NT2/D1 (cell line): ENCODE measurements around the gene ADARB2.

Experiments used
- DNase-seq: peaks from one replicate; pipeline ENCODE4 v3.0.0-alpha.2; 2011; ENCODE audit warnings: low read depth, low spot score
- H3K27me3 ChIP-seq: 2 replicates; pipeline ENCODE4 v1.6.0; 2011; ENCODE audit warnings: mild to moderate bottlenecking; ENCODE audit not compliant: insufficient read length, insufficient read depth
- H3K36me3 ChIP-seq: 2 replicates; pipeline ENCODE4 v1.6.1; 2011; ENCODE audit warnings: mild to moderate bottlenecking, low read length, mixed read lengths; ENCODE audit not compliant: insufficient read depth, insufficient read length
- H3K4me1 ChIP-seq: 2 replicates; pipeline ENCODE4 v1.5.1; 2011; ENCODE audit not compliant: insufficient read depth, insufficient read length
- H3K4me3 ChIP-seq: 2 replicates; pipeline ENCODE4 v1.5.1; 2011; ENCODE audit warnings: low read depth; ENCODE audit not compliant: insufficient read length
- H3K9ac ChIP-seq: 2 replicates; pipeline ENCODE4 v1.6.0; 2011; ENCODE audit warnings: low read depth; ENCODE audit not compliant: insufficient read length
- H3K9me3 ChIP-seq: 2 replicates; pipeline ENCODE4 v1.5.1; 2011; ENCODE audit warnings: mild to moderate bottlenecking, low read length; ENCODE audit not compliant: insufficient read depth
- SUZ12 ChIP-seq: IDR thresholded peaks from 2 replicates; pipeline ENCODE4 v1.6.1; 2011; ENCODE audit not compliant: insufficient read length, insufficient read depth; ENCODE audit errors: extremely low read depth
- YY1 ChIP-seq: IDR thresholded peaks from 2 replicates; pipeline ENCODE4 v1.6.1; 2011; ENCODE audit not compliant: insufficient read length, insufficient read depth
- ZNF274 ChIP-seq: IDR thresholded peaks from 2 replicates; pipeline ENCODE4 v1.6.1; 2011; ENCODE audit warnings: mild to moderate bottlenecking, low read depth, low read length

Gene ADARB2

GRCh38 chr10:1735562-1735961 is 1.8 kb downstream of the ADARB2 start:
- H3K4me1 ChIP-seq: no peaks in the 10 kb centered on the region
- H3K36me3 ChIP-seq: no peaks in the 10 kb centered on the region
- H3K27me3 ChIP-seq: peaks cover 32% of the 10 kb centered on the region
- no peak for TF ChIP-seq ZNF274
- no peak for TF ChIP-seq YY1
- no peak for TF ChIP-seq SUZ12
- H3K4me3 ChIP-seq: no peak overlapping the region
- no peaks in the 10 kb centered on the region for H3K9me3 ChIP-seq
- H3K9ac ChIP-seq: no peak overlapping the region
- DNase-seq: no peak

- H3K4me3 ChIP-seq: no peak overlapping the region
- H3K9ac ChIP-seq: no peak overlapping the region
- H3K9me3 ChIP-seq: no peaks in the 10 kb centered on the region
- H3K36me3 ChIP-seq: no peaks in the 10 kb centered on the region
- TF ChIP-seq SUZ12: no peak
- no peak for TF ChIP-seq ZNF274
- TF ChIP-seq YY1: no peak
- no peak for DNase-seq
- H3K4me1 ChIP-seq: no peaks in the 10 kb centered on the region
- H3K27me3 ChIP-seq: peaks cover 27% of the 10 kb centered on the region
These were observed 3.0 kb downstream of the ADARB2 start for GRCh38 chr10:1734288-1734687.

- Histone ChIP-seq H3K4me3 (no peak overlapping the region), H3K36me3 (no peaks in the 10 kb centered on the region), H3K9me3 (no peaks in the 10 kb centered on the region), H3K27me3 (peaks cover 27% of the 10 kb centered on the region), H3K9ac (no peak overlapping the region), H3K4me1 (no peaks in the 10 kb centered on the region)
- TF ChIP-seq SUZ12: no peak
- no peak for TF ChIP-seq YY1
- no peak for TF ChIP-seq ZNF274
- no peak for DNase-seq
These were observed 3.6 kb downstream of the ADARB2 start for GRCh38 chr10:1733720-1734119.

- Histone ChIP-seq H3K4me3 (no peak overlapping the region), H3K36me3 (no peaks in the 10 kb centered on the region), H3K27me3 (peaks cover 27% of the 10 kb centered on the region), H3K9me3 (no peaks in the 10 kb centered on the region), H3K9ac (no peak overlapping the region), H3K4me1 (no peaks in the 10 kb centered on the region)
- TF ChIP-seq ZNF274 (no peak), YY1 (no peak), SUZ12 (no peak)
- no peak for DNase-seq
These were observed 4.7 kb downstream of the ADARB2 start for GRCh38 chr10:1732564-1732996.

GRCh38 chr10:1731592-1731991 is 5.7 kb downstream of the ADARB2 start:
- DNase-seq: no peak
- Histone ChIP-seq H3K4me3 (no peak overlapping the region), H3K9me3 (no peaks in the 10 kb centered on the region), H3K4me1 (no peaks in the 10 kb centered on the region), H3K36me3 (no peaks in the 10 kb centered on the region), H3K9ac (no peak overlapping the region), H3K27me3 (peaks cover 25% of the 10 kb centered on the region)
- no peak for TF ChIP-seq YY1
- no peak for TF ChIP-seq SUZ12
- no peak for TF ChIP-seq ZNF274

- Histone ChIP-seq H3K4me3 (no peak overlapping the region), H3K9ac (no peak overlapping the region), H3K27me3 (peaks cover 6% of the 10 kb centered on the region), H3K9me3 (no peaks in the 10 kb centered on the region), H3K4me1 (no peaks in the 10 kb centered on the region), H3K36me3 (no peaks in the 10 kb centered on the region)
- DNase-seq: no peak
- TF ChIP-seq YY1 (no peak), SUZ12 (no peak), ZNF274 (no peak)
These were observed 7.6 kb downstream of the ADARB2 start for GRCh38 chr10:1729751-1730150.

GRCh38 chr10:1726861-1727260 is 10.5 kb downstream of the ADARB2 start:
- H3K27me3 ChIP-seq: no peaks in the 10 kb centered on the region
- DNase-seq: no peak
- H3K9me3 ChIP-seq: no peaks in the 10 kb centered on the region
- TF ChIP-seq YY1 (no peak), SUZ12 (no peak), ZNF274 (no peak)
- no peaks in the 10 kb centered on the region for H3K4me1 ChIP-seq
- no peaks in the 10 kb centered on the region for H3K36me3 ChIP-seq
- no peak overlapping the region for H3K9ac ChIP-seq
- no peak overlapping the region for H3K4me3 ChIP-seq

- Histone ChIP-seq H3K27me3 (no peaks in the 10 kb centered on the region), H3K36me3 (no peaks in the 10 kb centered on the region), H3K9ac (no peak overlapping the region), H3K4me3 (no peak overlapping the region), H3K9me3 (no peaks in the 10 kb centered on the region), H3K4me1 (no peaks in the 10 kb centered on the region)
- no peak for DNase-seq
- TF ChIP-seq YY1 (no peak), SUZ12 (no peak), ZNF274 (no peak)
These were observed 12.3 kb downstream of the ADARB2 start for GRCh38 chr10:1724921-1725488.
